GM13977 (cell line): ENCODE data around the gene MRPL10.

Source experiments
- DNase-seq: peaks from one replicate; pipeline ENCODE4 v3.0.0; 2012; ENCODE audit warnings: low spot score
- in situ Hi-C: fragments of 300-500 bp; cut with MboI; formaldehyde crosslinking; loops from one replicate; pipeline ENCODE4 v1.12.0; 2022; ENCODE audit warnings: low sequenced_read_pairs, low pct_unique_long_range_greater_than_20kb, mixed read lengths, inconsistent platforms; ENCODE audit not compliant: unreplicated experiment
- TF ChIP-seq, protein P1 (sequence below): IDR thresholded peaks from 2 replicates; pipeline ENCODE4 v1.5.1; 2012; ENCODE audit warnings: mild to moderate bottlenecking, control low read depth; ENCODE audit not compliant: insufficient read depth; ENCODE audit errors: extremely low read depth, missing control alignments

The MRPL10 gene

DNA sequence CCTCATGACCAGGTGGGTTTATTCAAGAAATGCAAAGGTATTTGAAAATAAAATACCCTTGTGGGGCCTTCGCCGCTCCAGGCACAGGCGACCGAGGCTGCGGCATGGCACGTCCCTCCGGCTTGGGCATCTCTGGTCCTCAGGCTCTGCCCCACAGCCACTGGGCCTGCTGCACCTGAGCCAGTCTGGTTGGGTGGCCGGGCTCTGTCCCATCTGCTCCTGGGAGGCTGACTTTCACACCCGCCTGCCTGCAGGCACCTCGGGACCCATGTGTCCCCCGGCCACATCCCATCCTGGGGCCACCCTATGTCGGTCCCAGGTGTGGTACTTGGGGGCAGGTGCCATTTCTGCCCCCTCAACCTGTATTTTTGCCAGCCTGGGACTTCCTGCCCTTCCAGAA, 30.7 kb downstream of the MRPL10 start:
- TF ChIP-seq, protein P1, sequence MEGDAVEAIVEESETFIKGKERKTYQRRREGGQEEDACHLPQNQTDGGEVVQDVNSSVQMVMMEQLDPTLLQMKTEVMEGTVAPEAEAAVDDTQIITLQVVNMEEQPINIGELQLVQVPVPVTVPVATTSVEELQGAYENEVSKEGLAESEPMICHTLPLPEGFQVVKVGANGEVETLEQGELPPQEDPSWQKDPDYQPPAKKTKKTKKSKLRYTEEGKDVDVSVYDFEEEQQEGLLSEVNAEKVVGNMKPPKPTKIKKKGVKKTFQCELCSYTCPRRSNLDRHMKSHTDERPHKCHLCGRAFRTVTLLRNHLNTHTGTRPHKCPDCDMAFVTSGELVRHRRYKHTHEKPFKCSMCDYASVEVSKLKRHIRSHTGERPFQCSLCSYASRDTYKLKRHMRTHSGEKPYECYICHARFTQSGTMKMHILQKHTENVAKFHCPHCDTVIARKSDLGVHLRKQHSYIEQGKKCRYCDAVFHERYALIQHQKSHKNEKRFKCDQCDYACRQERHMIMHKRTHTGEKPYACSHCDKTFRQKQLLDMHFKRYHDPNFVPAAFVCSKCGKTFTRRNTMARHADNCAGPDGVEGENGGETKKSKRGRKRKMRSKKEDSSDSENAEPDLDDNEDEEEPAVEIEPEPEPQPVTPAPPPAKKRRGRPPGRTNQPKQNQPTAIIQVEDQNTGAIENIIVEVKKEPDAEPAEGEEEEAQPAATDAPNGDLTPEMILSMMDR: no peak

DNA sequence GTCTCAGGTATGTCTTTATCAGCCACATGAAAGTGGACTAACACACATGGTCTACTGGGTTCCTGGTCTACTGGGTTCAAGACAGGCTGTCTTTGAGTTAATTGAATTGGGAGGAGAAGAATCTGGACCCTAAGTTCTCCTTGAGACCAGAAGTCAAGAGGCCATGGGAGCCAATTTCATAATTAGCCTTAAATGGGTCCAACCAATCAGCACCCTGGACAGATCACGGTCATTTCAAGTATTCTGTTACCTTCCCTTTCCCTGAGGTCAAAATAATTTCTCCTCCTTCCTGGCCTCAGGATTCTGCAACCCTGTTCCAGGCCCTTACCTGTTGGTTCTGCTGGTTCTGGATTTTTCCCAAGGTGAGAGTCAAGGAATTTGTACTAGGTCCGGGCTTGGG, 33.5 kb downstream of the MRPL10 start:
- in situ Hi-C loops: no loop called here
- DNase-seq: no peak
- TF ChIP-seq, protein P1: no peak

More for the DNA sequence above, 30.7 kb downstream of the MRPL10 start:
- in situ Hi-C loops: no loop called here
- no peak for DNase-seq

DNA sequence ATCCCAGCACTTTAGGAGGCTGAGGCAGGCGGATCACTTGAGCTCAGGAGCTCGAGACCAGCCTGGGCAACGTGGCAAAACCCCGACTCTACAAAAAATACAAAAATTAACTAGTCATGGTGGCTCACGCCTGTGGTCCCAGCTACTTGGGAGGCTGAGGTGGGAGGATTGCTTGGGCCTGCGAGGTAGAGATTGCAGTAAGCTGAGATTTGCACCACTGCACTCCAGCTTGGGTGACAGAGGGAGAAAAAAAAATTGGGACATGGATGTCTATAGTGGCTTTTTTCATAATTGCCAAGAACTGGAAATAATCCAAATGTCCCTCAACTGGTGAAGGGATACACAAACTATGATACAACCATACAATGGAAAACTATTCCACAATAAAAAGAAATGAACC, 38.4 kb downstream of the MRPL10 start:
- TF ChIP-seq, protein P1: no peak
- in situ Hi-C loops: no loop called here
- no peak for DNase-seq

GRCh38 chr17:47792457-47792856, 38.9 kb downstream of the MRPL10 start:
- TF ChIP-seq, protein P1: no peak
- no peak for DNase-seq
- in situ Hi-C loops: no loop called here

GRCh38 chr17:47791025-47791424, 40.3 kb downstream of the MRPL10 start:
- TF ChIP-seq, protein P1: no peak

GRCh38 chr17:47789611-47790561, 41.5 kb downstream of the MRPL10 start:
- DNase-seq: peak; percentile 77
- in situ Hi-C loops: no loop called here
- TF ChIP-seq, protein P1: peak; percentile 65

More at GRCh38 chr17:47791025-47791424, 40.3 kb downstream of the MRPL10 start:
- in situ Hi-C loops: no loop called here
- DNase-seq: no peak
